HG03060 (cell line): ENCODE measurements around the gene GNAQ.

Source experiments
- ATAC-seq: cut with Tn5 transposase; IDR thresholded peaks from one replicate; pipeline ENCODE4 v1.9.1; 2021; ENCODE audit warnings: low read depth, moderate number of reproducible peaks; ENCODE audit not compliant: unreplicated experiment

GNAQ gene

DNA sequence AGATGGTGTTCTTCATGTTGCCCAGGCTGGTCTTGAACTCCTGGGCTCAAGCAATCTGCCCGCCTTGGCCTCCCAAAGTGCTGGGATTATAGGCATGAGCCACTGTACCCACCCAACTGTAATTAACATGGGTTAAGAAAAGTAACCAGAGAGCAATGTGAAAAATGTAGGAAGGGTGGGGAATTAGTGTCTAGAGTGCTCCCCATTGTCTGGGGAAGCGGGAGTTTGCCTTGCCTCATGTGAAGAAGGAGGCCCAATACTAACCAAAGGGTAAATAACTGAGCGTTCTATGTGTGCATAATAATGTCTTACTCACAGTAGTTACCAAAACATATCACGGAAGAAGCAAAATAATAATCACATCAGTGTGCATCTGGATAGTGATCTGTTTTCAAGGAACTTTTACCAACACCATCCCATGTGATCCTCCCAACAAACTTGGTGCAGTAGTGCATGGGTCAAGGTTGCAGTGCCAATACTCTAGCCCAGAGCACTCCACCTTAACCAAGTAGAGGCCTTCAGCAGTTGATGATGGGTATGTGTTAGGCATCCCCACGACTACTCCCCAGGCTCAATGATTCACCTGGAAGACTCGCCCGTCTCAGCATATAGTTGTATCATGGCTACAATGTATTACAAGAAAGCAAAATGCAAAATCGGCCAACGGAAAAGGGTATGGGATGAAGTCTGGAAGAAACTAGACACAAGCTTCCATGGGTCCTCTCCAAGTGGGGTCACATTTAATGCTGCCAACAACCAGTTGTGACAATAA, 26.2 kb downstream of the GNAQ start:
- no peak for ATAC-seq

DNA sequence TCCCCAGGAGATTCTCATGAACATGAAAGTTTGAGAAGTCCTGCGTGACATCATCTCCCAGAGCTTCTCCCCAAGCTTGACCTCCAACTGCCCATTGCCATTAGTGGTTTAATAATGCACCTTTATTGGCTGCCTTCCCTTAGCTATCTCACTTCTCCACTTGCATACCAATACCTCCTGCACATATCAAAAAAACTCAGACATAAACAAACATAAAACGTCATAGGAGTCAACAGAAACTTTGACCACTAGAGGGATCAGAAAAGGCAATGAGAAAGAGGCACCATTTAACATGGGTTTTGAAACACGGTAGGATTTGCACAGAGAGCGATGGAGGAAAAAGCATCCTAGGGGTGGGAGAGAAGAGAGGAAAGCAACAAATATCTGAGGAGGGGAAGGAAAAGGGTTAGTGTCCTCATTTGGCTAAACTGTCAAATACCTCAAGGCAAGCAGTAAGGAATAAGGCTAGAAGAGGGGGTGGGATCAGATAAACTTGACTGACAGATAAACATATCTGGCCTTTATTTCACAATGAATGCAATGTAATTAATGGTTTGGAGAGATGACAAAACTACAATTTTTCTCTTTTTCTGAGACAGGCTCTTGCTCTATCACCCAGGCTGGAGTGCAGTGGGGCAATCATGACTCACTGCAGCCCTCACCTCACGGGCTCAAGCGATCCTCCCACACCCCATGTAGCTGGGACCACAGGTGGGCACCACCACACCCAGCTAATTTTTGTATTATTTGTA, 27.0 kb downstream of the GNAQ start:
- ATAC-seq, result no peak

DNA sequence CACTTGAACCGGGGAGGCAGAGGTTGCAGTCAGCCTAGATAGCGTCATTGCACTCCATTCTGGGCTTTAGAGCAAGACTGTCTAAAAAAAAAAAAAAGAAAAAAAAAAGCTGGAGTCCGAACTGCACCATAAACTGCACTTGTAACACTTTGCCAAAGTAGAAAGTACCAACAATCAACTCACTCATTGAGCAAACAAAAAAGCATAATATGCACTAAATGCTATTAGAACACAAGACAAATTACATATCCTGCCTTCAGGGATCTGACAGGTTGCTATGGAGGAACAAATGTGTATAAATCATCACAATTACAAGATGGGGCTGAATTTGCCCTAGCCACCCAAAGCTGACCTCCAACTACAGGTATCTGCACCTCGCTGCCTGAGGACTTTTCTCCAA, 27.9 kb downstream of the GNAQ start:
- no peak for ATAC-seq

DNA sequence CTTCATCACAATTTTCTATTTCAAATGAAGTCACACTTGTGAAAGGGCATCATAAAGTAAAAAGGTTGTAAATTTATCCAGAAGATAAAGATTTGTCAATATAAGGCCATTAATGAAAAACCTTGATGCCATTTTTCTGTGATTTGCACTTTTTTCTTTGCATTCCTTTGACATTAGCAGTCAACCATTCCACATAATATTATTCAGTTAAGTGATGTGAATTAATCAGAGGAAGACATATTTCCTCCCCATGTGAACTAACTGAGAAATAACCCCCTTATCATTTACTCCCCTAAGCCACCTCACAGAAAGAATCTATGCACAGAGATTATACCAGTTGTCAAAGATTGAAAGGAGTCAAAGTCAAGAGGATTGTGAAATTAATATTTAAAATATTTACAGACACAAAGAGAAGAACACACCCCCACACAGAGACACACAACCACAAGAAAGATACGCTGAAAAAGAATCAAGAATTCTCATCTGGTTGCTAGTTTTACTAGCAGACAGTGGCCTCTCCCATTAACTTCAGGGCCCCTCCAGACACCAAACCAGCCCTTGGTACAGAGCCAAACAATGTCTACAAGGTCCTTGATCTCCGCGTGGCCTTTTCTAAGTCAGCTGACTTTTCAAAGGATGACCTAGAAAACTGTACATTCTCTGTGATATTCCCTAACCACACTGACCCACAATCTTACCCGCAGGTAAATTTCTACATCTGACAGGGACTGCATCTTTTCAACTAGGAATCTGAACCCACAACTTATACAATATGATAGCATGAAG, 29.5 kb downstream of the GNAQ start:
- no peak for ATAC-seq

DNA sequence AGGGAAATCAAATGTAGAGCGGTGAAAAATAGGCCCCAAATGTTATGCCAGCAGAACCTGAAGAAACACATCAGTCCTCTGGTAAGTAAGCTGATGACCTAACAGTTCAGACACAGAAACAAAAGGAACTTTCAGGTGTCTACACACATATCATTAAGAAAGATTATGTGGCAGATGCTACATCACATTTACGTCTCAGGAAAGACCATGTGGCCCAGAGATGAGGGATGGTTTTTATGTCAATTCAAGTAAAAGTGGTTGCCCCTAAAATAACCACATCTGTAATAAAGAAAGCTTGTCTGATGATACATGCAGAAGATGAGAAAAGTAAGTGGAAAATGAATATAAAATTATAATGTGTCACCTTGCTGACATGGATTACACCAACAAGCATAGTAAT, 31.4 kb downstream of the GNAQ start:
- no peak for ATAC-seq

DNA sequence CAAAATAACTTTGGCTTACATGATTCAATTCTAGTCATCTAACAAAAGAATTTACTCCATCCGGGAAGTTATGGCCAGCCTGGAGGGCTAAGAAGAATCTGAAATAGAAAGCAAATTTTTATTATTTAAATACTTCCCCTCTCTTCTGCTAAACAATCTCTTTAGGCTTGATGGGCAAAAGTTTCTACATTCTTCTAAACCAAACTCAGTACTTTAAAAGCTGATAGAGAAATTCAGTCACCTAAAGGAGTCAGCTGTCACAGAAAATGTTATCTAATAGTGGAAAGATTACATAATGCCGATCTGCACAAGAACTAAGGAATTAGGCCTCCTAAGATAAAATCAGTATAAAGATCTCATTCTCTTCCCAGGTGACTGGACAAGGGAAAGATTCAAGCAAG, 32.4 kb downstream of the GNAQ start:
- ATAC-seq, result no peak

DNA sequence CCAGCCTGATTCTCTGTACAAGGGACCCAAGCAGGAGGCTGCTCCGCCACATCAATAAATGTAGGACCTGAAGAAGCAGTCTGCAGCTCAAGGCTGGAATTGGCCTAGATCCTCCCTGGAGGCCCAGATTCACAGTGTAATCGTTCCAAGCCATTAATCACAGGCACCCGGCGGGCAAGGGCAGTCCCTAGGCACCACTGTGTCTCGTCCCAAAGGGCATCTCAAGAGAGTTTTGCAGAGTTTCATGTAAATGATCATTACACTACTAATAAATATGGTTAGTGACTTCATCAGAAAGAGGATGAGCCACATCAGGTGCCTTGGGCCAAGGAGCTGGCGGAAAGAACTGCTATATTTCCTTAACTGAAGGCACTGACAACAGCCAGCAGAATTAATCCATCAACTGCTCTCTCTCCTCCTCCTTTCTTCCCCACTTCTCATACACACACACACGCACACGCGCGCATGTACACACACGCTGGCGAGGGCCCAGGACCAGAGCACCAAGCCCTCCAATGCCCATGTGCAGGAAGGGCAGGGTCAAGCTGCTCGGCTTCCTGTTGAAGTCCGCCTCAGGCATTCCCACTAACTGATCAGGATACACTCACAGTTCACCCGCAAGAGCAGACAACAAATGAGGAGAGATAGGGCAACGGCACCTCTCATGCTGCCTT, 33.9 kb downstream of the GNAQ start:
- ATAC-seq, result no peak

DNA sequence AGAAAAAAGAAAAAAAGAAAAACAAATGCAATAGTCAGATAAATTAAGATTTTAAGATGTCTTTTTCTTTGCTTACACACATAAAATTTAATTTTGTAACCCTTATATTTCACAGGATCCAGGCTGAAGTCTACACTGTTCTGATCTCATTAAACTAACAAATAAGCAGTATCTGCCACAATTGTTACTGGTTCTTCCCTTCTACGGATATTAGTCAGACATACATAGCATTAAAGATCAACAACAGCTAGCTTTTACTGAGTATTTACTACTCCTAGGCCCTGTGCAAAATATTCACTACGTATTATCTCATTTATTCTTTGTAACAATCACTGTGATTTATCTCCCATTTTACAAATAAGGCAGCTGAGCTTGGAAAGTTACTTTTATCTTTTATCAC, 34.9 kb downstream of the GNAQ start:
- no peak for ATAC-seq

DNA sequence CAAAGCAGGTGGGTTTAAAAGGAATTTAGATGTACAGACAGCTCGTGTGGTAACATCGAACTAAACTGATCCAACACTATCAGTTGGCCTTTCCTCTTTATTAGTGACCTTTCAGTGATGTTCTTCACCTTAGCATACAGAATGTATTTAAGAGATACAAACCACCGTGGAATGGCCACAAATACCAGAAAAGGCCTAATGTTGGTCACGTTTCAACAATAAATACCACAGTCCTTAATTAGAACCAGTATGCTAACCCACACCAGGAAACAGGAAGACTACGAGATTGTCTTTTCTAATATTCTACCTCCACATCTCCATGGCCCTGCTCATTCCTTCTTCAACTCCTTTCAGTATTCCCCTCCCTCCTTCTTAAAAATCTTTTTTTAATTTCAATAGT, 40.4 kb downstream of the GNAQ start:
- ATAC-seq, result no peak

DNA sequence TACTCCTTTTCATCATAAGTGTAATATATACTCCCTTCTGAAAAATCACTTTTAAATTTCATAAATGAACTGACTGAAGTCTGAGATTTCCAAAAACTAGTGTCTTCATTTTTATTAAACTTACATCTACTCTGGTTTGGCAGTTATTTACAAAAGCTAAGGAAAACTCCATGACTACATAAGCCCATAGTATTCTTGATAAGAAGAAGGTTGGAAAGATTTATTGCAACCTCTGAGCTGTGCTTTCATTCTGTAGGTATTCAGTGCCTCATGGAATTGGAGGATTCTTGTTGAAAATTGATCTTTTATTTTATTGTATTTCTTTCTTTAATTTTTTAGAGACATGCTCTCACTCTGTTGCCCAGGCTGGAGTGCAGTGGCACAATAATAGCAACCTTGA, 41.7 kb downstream of the GNAQ start:
- ATAC-seq, result no peak

DNA sequence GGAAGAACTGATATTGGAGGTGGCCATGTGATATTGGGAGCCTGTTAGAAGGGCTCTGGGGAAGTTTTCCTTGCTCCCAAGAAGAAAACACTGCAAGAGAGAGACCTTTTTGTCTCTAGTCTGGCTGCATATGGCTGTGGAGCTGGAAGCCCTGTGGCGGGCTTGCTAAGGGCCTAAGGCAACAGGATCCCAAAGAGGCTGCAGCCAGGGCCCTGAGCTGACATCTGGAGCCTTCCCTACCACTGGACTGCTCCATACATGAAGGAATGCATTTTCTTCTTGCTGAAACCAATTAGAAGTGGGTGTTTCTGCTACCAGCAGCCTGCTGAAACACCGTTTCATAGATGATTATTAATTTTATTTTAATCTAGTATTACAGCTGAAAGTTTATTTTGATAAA, 42.2 kb downstream of the GNAQ start:
- no peak for ATAC-seq

DNA sequence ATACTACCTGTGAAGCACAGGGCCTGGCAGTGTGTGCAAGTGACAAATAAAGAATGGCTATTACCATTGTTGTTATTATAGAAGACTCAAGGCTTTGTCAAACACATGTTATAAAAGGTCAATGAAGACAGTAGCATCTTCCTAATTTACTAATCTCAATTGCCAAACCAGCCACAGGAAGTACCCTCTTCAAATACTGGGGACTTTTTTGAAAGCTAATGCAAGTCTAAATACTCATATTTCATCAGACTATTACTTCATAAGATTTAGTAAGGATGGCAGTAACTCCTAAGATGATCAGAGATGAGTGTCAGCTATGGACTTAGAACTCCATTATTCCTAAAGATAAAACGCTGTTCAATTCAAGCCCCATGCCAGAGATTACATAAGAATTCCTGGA, 43.0 kb downstream of the GNAQ start:
- no peak for ATAC-seq

DNA sequence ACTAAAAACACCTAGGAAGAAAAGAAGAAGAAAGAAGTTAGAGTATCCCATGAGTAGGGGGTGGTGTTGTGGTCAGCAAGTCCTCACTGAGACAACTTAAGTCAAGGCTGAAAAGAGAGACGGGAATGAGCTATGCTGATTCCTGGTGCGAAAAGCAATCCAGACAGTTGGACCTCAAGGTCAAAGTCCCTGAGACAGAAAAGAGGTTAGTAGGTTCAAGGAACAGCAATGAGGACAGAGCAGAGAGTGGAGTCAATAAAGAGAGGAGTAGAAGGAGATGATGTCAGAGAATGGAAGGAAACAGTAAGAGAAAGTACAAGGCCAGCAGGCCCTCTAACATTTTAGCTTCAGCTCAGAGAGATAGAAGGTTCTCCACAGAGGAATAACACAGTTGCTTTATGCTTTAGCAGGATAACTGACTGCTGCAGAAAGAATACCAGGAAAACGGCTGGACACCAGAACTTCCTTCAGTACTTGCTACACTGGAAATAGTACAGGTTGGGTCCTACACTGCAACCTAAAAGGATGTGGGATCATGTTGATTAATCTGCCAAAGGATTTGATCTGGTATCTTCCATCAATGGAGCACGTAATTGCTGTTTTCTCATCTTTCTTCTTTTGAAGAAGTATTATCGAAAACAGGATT, 43.6 kb downstream of the GNAQ start:
- no peak for ATAC-seq

DNA sequence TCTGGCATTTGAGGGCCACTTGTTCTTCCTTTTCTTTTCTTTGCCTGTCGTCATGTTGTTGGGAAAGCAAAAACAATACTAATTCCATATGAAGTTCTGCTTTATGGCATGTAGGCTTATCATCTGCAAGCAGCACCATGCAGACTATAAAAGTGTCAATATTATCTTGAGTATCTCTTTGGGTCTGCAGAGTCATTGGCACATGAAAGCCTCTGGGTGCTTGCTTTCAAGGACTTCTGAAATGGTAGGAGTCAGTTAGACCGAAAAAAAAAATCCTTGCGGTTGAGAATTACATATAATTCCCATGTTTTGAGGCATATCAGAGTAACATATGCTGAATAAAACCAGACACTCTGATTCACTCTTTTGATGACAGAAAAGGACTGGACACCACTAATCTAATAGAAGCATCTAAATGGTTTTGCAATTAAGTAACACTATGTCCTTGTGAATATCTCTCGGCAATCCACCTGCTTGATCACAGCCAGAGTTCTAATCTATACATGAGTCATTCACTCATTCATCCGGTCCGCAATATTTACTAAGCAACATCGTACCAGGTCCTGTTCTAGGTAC, 44.4 kb downstream of the GNAQ start:
- ATAC-seq, result no peak

DNA sequence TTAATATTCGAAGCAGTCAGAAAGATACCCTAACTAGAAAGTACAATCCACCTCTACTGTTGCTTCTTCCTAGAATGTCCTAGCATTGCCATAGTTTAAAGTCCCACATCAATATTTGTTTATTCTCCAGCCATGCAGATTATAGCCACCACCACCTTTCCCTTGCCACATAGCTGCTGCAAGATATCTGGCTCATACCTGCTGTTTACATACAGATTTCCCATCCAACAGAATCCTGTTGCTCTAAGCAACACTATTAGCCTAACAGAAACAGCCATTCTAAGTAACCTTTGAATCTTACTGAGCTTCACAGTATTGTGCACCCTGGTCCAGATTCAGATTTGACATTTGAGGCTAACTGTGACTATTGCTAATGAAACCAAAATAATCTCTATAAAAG, 45.6 kb downstream of the GNAQ start:
- ATAC-seq, result no peak

DNA sequence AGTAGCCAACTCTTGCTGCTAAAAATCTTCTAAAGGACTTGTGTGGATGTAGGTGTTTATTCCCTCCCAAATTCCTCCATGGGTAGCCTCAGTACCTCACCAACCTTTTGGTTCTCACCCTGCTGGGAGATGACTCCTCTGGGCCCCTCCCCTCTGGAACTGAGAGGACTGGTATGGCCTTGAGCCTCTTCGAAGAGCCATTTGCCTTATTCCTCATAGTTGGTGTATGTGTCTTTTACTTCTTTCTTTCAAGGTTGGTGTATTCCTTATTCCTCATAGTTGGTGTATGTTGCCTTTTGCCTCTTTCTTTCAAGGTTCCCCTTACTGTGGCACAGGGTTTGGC, 48.3 kb downstream of the GNAQ start:
- ATAC-seq, result no peak

DNA sequence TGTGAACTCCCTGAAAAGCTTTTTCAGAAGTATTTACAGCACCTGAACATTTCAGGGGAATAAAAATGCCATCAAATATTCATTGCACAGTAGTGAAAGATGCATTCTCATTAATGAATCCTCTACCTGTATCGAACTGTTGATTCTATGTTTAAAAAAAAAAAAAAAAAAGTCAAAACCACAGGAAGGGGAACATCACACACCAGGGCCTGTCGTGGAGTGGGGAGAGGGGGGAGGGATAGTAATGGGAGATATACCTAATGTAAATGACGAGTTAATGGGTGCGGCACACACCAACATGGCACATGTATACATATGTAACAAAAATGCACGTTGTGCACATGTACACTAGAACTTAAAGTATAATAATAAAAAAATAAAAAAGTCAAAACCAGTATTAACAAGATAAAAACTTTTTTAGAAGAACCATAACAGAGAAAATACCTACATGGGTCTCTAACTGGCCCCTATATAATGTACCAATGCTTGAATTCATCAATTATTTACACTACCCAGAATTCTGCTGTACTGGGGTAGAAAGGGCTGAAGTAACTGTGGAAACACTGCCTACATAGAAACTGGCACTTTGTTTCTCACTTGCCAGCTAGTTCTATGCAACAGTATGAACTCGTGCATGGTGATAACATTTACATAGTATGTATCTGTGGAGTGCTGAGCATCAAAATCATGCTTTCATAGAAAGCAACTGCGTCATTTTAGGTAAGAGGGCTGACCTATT, 48.9 kb downstream of the GNAQ start:
- ATAC-seq, result no peak

DNA sequence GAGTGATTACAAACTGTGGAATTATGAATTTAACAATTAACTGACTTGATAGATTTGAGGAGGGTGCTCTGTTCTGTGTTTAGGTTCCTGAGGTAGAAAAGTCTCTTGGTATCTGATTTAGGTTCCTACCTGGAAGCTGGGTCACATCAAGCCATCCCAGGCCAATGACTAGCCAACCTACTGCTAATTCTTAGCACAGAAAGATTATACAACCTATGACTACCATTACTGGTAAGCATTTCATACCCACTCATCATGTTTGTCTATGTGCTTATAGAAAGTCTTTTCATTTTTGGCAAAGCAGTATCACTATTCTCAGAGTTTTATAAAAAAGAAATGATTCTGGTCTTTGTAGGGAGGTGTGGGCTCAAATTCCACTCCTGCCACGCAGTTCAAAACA, 49.7 kb downstream of the GNAQ start:
- no peak for ATAC-seq

DNA sequence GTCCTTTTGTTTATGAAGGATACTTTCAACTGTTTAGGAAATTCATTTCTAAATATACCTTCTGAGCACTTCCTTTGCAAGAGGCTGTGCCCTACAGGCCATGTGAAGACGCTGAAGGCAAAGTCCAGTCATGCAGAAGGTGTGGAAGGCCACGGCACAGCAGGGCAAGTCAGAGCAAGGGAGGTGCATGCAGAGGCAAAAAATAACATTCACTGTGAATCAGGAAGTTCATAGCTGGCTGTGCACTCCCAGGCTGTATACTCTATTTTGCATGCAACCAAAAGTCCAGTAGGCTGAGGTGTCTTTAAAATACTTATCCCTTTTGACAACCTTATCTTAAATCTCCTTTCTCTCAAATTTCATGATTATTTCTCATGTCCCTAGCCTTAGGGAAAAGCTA, 50.3 kb downstream of the GNAQ start:
- no peak for ATAC-seq

DNA sequence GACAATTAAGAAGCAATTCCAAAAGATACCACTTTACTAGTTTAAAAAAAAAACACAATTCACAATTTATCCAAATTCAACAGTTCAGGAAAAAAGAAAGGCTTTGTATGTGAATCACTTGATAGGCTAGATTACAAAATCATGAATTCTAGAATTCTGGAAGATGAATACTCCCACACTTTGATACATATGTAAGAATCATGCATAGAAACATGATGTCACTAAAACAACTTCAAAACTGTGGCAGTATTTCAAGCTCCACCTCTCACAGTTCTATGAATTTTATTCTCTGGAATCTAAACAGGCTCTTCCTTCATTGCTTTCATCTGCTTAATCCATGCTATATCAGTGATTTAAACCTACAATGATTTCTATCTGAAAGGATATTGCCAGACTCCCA, 51.0 kb downstream of the GNAQ start:
- ATAC-seq, result no peak
